Stomach (tissue), 4 donors: Measurements from ENCODE around the gene DOK5.

Experiments
- CTCF ChIP-seq, 7 experiments: fragments of 450-650 bp in 4 of 7; fragments of 200-600 bp in 3 of 7; sonication (generic) in 3 of 7; IDR thresholded peaks; one replicate each; pipeline ENCODE4 v1.5.1; 2016 to 2019; ENCODE audit warnings: antibody characterized with exemption in 7 of 7, control low read depth in 2 of 7, mild to moderate bottlenecking in 1 of 7
- EP300 ChIP-seq: sonication (generic); formaldehyde crosslinking; IDR thresholded peaks from one replicate; pipeline ENCODE4 v1.6.1; 2017; ENCODE audit warnings: antibody characterized with exemption
- POLR2A ChIP-seq, 4 donors: fragments of 450-650 bp; IDR thresholded peaks; one replicate each; pipeline ENCODE4 v1.6.1; 2016; ENCODE audit warnings: antibody characterized with exemption in 4 of 4, control low read depth in 2 of 4, mild to moderate bottlenecking in 1 of 4, moderate library complexity in 1 of 4

GRCh38 chr20:54502179-54502578 lies 26.8 kb downstream of the DOK5 start:
- TF ChIP-seq CTCF (IDR thresholded peaks at IDR 0.05) = no peak
- no peak for TF ChIP-seq EP300
- no peak for TF ChIP-seq POLR2A (IDR thresholded peaks at IDR 0.05)
